Measurements from ENCODE around the gene AAK1. TPM values are rescaled to one million over a fixed set of nuclear protein-coding genes. Genes with fewer than 3 reads are reported as not detected.

Gene AAK1
- polyA plus RNA-seq, 1 of the 3 experiments (the other 2 are of a cell fraction) = 13.4 TPM

GRCh38 chr2:69436938-69437750, 206.4 kb downstream of the AAK1 start, which contains the start of gene NFU1 (continued):
- TF ChIP-seq REST (IDR thresholded peaks at IDR 0.05; ENCODE audit: low read depth, low read length) = 0 out of 2 replicates have a peak, but pooled peaks have one; percentile 29
- peak; percentile 42 for TF ChIP-seq RCOR1 (IDR thresholded peaks at IDR 0.05; ENCODE audit: low read length)
- TF ChIP-seq JUND (IDR thresholded peaks at IDR 0.05) = no peak
- TF ChIP-seq TAF1 (IDR thresholded peaks at IDR 0.05; ENCODE audit: borderline replicate concordance, low read depth, low read length) = peak; percentile 92
- TF ChIP-seq FOXM1 (IDR thresholded peaks at IDR 0.05; ENCODE audit: low read depth) = no peak
- no peak for TF ChIP-seq EP300 (IDR thresholded peaks at IDR 0.05; ENCODE audit: borderline replicate concordance in 1 of 2, low read depth in 1 of 2, low read length in 1 of 2)
- peak; percentile 16 for TF ChIP-seq RAD21 (IDR thresholded peaks at IDR 0.05; ENCODE audit: low read length)
- no peak for TF ChIP-seq TCF12 (IDR thresholded peaks at IDR 0.05)
- peak; percentile 97 for TF ChIP-seq YY1 (IDR thresholded peaks at IDR 0.05; ENCODE audit: low read depth)
- peak; percentile 64 for TF ChIP-seq MXI1 (IDR thresholded peaks at IDR 0.05; ENCODE audit: low read depth, low read length)
- no peak for TF ChIP-seq FOSL2 (IDR thresholded peaks at IDR 0.05; ENCODE audit: borderline replicate concordance, low read depth)
- TF ChIP-seq EZH2phosphoT487 (IDR thresholded peaks at IDR 0.05; ENCODE audit: borderline replicate concordance, low read depth) = no peak
- no peak for TF ChIP-seq RFX5 (IDR thresholded peaks at IDR 0.05; ENCODE audit: low read length)
- TF ChIP-seq GABPA (IDR thresholded peaks at IDR 0.05; ENCODE audit: low read depth) = no peak

- 28% methylated on average over 5 of the region's 5 CpGs for WGBS (ENCODE audit: low lambda C conversion rate)
- POLR2A ChIA-PET = interaction anchor here (1.1 to 1.3 kb wide), 5 partner anchors 10 to 208 kb away, joined by 3 to 6 read pairs (median 3); partner anchors contain the start of genes AAK1 and GFPT1
- TF ChIP-seq TEAD4 (IDR thresholded peaks at IDR 0.05; ENCODE audit: borderline replicate concordance, insufficient read depth) (no peak), EP300 (IDR thresholded peaks at IDR 0.05; ENCODE audit: borderline replicate concordance in 1 of 2, low read depth in 1 of 2, low read length in 1 of 2) (no peak), JUND (IDR thresholded peaks at IDR 0.05) (no peak), MXI1 (IDR thresholded peaks at IDR 0.05; ENCODE audit: low read depth, low read length) (no peak), ELF1 (IDR thresholded peaks at IDR 0.05) (no peak), TAF1 (IDR thresholded peaks at IDR 0.05; ENCODE audit: borderline replicate concordance, low read depth, low read length) (no peak), CTCF (IDR thresholded peaks at IDR 0.05) (no peak), REST (IDR thresholded peaks at IDR 0.05; ENCODE audit: low read depth, low read length) (no peak), ZBTB33 (IDR thresholded peaks at IDR 0.05; ENCODE audit: borderline replicate concordance, low read depth) (no peak), RFX5 (IDR thresholded peaks at IDR 0.05; ENCODE audit: low read length) (no peak), TCF12 (IDR thresholded peaks at IDR 0.05) (no peak)
Observed at GRCh38 chr2:69436596-69436937, 207.0 kb downstream of the AAK1 start.

More at GRCh38 chr2:69436596-69436937, 207.0 kb downstream of the AAK1 start:
- H3F3A ChIP-seq (replicated peaks; ENCODE audit: insufficient read depth) = peaks cover 20% of the 10 kb centered on the region
- H3K27me3 ChIP-seq (ENCODE audit: insufficient read depth) = no peaks in the 10 kb centered on the region
- H3K9ac ChIP-seq = peak overlapping the region; percentile 81
- no peaks in the 10 kb centered on the region for H3K36me3 ChIP-seq (replicated peaks in 1 of 2; ENCODE audit: control insufficient read depth in 1 of 2, insufficient read depth in 2 of 2, low read length in 1 of 2)
- peaks cover 5 to 6% of the 10 kb centered on the region in 2 experiments for H3K4me1 ChIP-seq (ENCODE audit: control insufficient read depth in 1 of 2, insufficient read depth in 2 of 2, low read depth in 1 of 2, low read length in 1 of 2)
- no peaks in the 10 kb centered on the region for H3K9me3 ChIP-seq
- H2AFZ ChIP-seq (ENCODE audit: low read depth) = peak overlapping the region; percentile 88
- no peaks in the 10 kb centered on the region for H3K9me2 ChIP-seq
- no peak for DNase-seq
- H3K27ac ChIP-seq (ENCODE audit: low read depth in 2 of 2, low read length in 1 of 2) = peak overlapping the region; percentile 90 to 93
- peak overlapping the region; percentile 83 for H3K4me2 ChIP-seq
- H3K4me3 ChIP-seq (ENCODE audit: low read depth in 2 of 2, low read length in 1 of 2) = peak overlapping the region; percentile 87
- H3K79me2 ChIP-seq (ENCODE audit: insufficient read depth) = peaks cover 34% of the 10 kb centered on the region
- H4K20me1 ChIP-seq (ENCODE audit: insufficient read depth) = no peaks in the 10 kb centered on the region
- CTCF ChIA-PET = interaction anchor here (0.5 to 2.5 kb wide), 19 partner anchors 10 to 545 kb away, joined by 3 to 9 read pairs (median 3); no protein-coding TSS in a partner anchor
